HCT116 (cell line): ENCODE results near the gene PXK. TPM values are rescaled to one million over a fixed set of nuclear protein-coding genes. Genes with fewer than 3 reads are reported as not detected.

Experiments
- ATAC-seq: fragments of 200-7000 bp; cut with Tn5 transposase; 2 replicates; pipeline ENCODE4 v1.9.1; 2020; ENCODE audit warnings: mild to moderate bottlenecking, moderate library complexity
- BruUV-seq: library from RNA; stranded (reverse); fragments of 400-500 nt; replicated peaks from 2 replicates; lab custom pipeline; 2021; lab: Mats Ljungman, UMichigan
- CTCF ChIA-PET: fragments of 300-600 bp; sonication (Branson Sonifier 250); formaldehyde crosslinking; loops from one replicate; lab custom pipeline; 2021; ENCODE audit warnings: antibody characterized with exemption; lab: Charles Lee
- POLR2A ChIA-PET: fragments of 300-600, 350-600 bp; sonication (Branson Sonifier 250); formaldehyde crosslinking; loops from one replicate; lab custom pipeline; 2021; ENCODE audit warnings: antibody characterized with exemption; lab: Charles Lee
- RAD21 ChIA-PET, 2 experiments: fragments of 300-600 bp; sonication (Branson Sonifier 250); formaldehyde crosslinking; loops; one replicate each; lab custom pipeline; 2023; ENCODE audit warnings: low total read pairs in 2 of 2; ENCODE audit not compliant: uncharacterized antibody in 2 of 2, unreplicated experiment in 2 of 2, low non-redundant PET in 1 of 2; lab: Charles Lee
- DNase-seq: peaks from one replicate; pipeline ENCODE4 v3.0.0-alpha.2; 2010; ENCODE audit warnings: low read depth, low spot score
- H2AFZ ChIP-seq: fragments of 200-600 bp; shearing (Covaris generic), sonication (generic); 2 replicates; pipeline ENCODE4 v1.6.1; 2017; ENCODE audit warnings: low read depth, mixed run types, mixed read lengths, antibody characterized with exemption, low read length; ENCODE audit not compliant: poor library complexity, severe bottlenecking
- H3K27ac ChIP-seq: 2 replicates; pipeline ENCODE4 v1.5.1; 2012; ENCODE audit warnings: low read depth, low read length
- H3K27me3 ChIP-seq: fragments of 200-600 bp; sonication (generic); 2 replicates; pipeline ENCODE4 v1.6.1; 2016; ENCODE audit warnings: mixed run types, low read length, mixed read lengths; ENCODE audit not compliant: insufficient read depth
- H3K36me3 ChIP-seq, 2 experiments: fragments of 200-500 bp in 1 of 2; fragments of 200-600 bp in 1 of 2; sonication (Bioruptor generic) in 1 of 2; sonication (generic) in 1 of 2; 2 replicates each; pipeline versions ENCODE4 v1.5.1 to v1.6.1; 2014 to 2016; ENCODE audit warnings: low read length in 2 of 2, inconsistent platforms in 1 of 2, mixed read lengths in 1 of 2, mixed run types in 1 of 2; ENCODE audit not compliant: insufficient read depth in 2 of 2, control insufficient read depth in 1 of 2
- H3K4me1 ChIP-seq, 2 experiments: fragments of 200-600 bp in 1 of 2; sonication (generic) in 1 of 2; 2 replicates each; pipeline versions ENCODE4 v1.5.1 to v1.6.1; 2012 to 2017; ENCODE audit warnings: low read length in 2 of 2, inconsistent platforms in 1 of 2, mild to moderate bottlenecking in 1 of 2, mixed read lengths in 1 of 2, mixed run types in 1 of 2, moderate library complexity in 1 of 2; ENCODE audit not compliant: insufficient read depth in 2 of 2, control insufficient read depth in 1 of 2
- H3K4me2 ChIP-seq: fragments of 200-600 bp; sonication (generic); 2 replicates; pipeline ENCODE4 v1.6.1; 2017; ENCODE audit warnings: mixed run types, low read length, mixed read lengths
- H3K4me3 ChIP-seq, 2 experiments: fragments of 200-600 bp in 1 of 2; sonication (generic) in 1 of 2; replicated peaks in 1 of 2; 2 replicates each; pipeline ENCODE4 v1.5.1; 2011 to 2016; ENCODE audit warnings: low read length in 2 of 2, control low read depth in 1 of 2, low read depth in 1 of 2, mild to moderate bottlenecking in 1 of 2, mixed read lengths in 1 of 2, mixed run types in 1 of 2
- H3K79me2 ChIP-seq: fragments of 200-600 bp; sonication (generic); 2 replicates; pipeline ENCODE4 v1.6.1; 2017; ENCODE audit warnings: mild to moderate bottlenecking, mixed run types, low read length, moderate library complexity, mixed read lengths; ENCODE audit not compliant: insufficient read depth
- H3K9ac ChIP-seq: fragments of 200-600 bp; sonication (generic); 2 replicates; pipeline ENCODE4 v1.6.1; 2016; ENCODE audit warnings: low read length, mixed read lengths
- H3K9me2 ChIP-seq: fragments of 200-600 bp; sonication (generic), shearing (Covaris generic); 2 replicates; pipeline ENCODE4 v1.6.1; 2017; ENCODE audit warnings: mixed run types, mild to moderate bottlenecking, moderate library complexity; ENCODE audit not compliant: insufficient read depth
- H3K9me3 ChIP-seq, 2 experiments: fragments of 200-500 bp in 1 of 2; fragments of 200-600 bp in 1 of 2; sonication (Bioruptor generic) in 1 of 2; sonication (generic) in 1 of 2; 2 replicates each; pipeline ENCODE4 v1.6.1; 2014 to 2017; ENCODE audit warnings: low read length in 2 of 2, mixed read lengths in 2 of 2, inconsistent platforms in 1 of 2, low read depth in 1 of 2, mild to moderate bottlenecking in 1 of 2, mixed run types in 1 of 2, moderate library complexity in 1 of 2; ENCODE audit not compliant: control insufficient read depth in 1 of 2, insufficient read depth in 1 of 2
- H4K20me1 ChIP-seq: fragments of 200-600 bp; sonication (generic), shearing (Covaris generic); 2 replicates; pipeline ENCODE4 v1.6.1; 2017; ENCODE audit warnings: mixed run types, mild to moderate bottlenecking, moderate library complexity; ENCODE audit not compliant: insufficient read depth
- CBX3 ChIP-seq: IDR thresholded peaks from 2 replicates; pipeline ENCODE4 v1.6.1; 2012; ENCODE audit warnings: low read depth
- ELF1 ChIP-seq: IDR thresholded peaks from 2 replicates; pipeline ENCODE4 v1.6.1; 2012; ENCODE audit warnings: low read depth, borderline replicate concordance
- EZH2 ChIP-seq: fragments of 200-600 bp; sonication (generic); IDR thresholded peaks from 2 replicates; pipeline ENCODE4 v1.6.1; 2017; ENCODE audit warnings: antibody characterized with exemption, mixed run types
- FOSL1 ChIP-seq: IDR thresholded peaks from 2 replicates; pipeline ENCODE4 v1.6.1; 2012; ENCODE audit warnings: low read depth
- POLR2AphosphoS5 ChIP-seq: IDR thresholded peaks from 2 replicates; pipeline ENCODE4 v1.6.1; 2011; ENCODE audit warnings: mild to moderate bottlenecking, low read depth, low read length, moderate library complexity
- RAD21 ChIP-seq: IDR thresholded peaks from 2 replicates; pipeline ENCODE4 v1.6.1; 2012; ENCODE audit warnings: low read depth, mild to moderate bottlenecking
- TCF7L2 ChIP-seq: IDR thresholded peaks from 2 replicates; pipeline ENCODE4 v1.7.0; 2011; ENCODE audit warnings: borderline replicate concordance, inconsistent platforms; ENCODE audit not compliant: insufficient read depth, insufficient read length; ENCODE audit errors: extremely low read depth
- YY1 ChIP-seq: IDR thresholded peaks from 2 replicates; pipeline ENCODE4 v1.6.1; 2011; ENCODE audit warnings: low read length, low read depth, moderate library complexity, mild to moderate bottlenecking; ENCODE audit not compliant: insufficient replicate concordance; ENCODE audit errors: extremely low read depth
- ZNF274 ChIP-seq: fragments of 200-500 bp; sonication (Bioruptor generic); IDR thresholded peaks from 2 replicates; pipeline ENCODE4 v1.6.1; 2014; ENCODE audit warnings: mild to moderate bottlenecking, low read depth, low read length, inconsistent platforms
- intact Hi-C: fragments of 100-400 bp; cut with micrococcal nuclease; formaldehyde crosslinking; loops from 2 replicates; pipeline ENCODE4 v1.10.0; 2022
- total RNA-seq: library from RNA; stranded (reverse); gene quantifications from one replicate; pipeline ENCODE4 v1.2.1, GENCODE V29; 2021; ENCODE audit not compliant: unreplicated experiment
- TF ChIP-seq, protein P1 (sequence below): IDR thresholded peaks from 2 replicates; pipeline ENCODE4 v1.6.1; 2011; ENCODE audit warnings: mild to moderate bottlenecking, low read length, moderate library complexity; ENCODE audit not compliant: insufficient replicate concordance; ENCODE audit errors: extremely low read depth

The PXK gene
- total RNA-seq, 1 experiment from 2014 or later, result 10.2 TPM

DNA sequence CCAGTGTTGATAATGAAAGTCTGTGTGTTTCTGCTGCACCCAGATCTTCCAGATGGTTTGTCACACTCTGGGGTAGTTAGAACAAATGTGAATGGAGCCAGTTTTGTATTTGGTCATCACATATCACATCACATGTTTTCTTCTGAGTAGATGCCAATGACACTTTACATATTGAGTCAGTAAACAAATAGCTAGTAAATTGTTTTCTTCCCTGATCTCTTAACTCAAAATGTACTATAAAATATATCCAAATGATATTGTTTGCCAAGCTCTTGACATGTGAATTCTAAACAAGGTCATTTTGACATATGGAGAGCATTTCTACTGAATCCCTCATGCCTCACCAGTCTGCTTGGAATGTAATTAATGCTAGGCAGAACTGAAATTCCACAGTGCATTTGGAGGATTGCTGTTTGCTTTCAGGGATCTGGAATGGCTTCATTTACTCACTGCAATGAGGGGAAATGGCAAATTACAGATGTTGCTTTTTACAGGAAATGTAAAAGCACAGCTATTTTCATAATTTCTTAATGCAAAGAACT, 55.9 kb downstream of the PXK start:
- Histone ChIP-seq H3K9ac (no peak overlapping the region), H3K9me2 (no peaks in the 10 kb centered on the region), H3K79me2 (no peaks in the 10 kb centered on the region), H3K27ac (no peak overlapping the region), H3K27me3 (no peaks in the 10 kb centered on the region), H3K36me3 (no peaks in the 10 kb centered on the region), H3K4me3 (no peak overlapping the region), H2AFZ (no peak overlapping the region), H3K9me3 (no peaks in the 10 kb centered on the region), H3K4me1 (peaks cover under 1 to 13% of the 10 kb centered on the region in 2 experiments; a peak in 3 of 4 replicates), H3K4me2 (no peak overlapping the region), H4K20me1 (no peaks in the 10 kb centered on the region)
- CTCF ChIA-PET, result no interaction called here
- RAD21 ChIA-PET, result no interaction called here
- ATAC-seq (no peak), DNase-seq (no peak)
- TF ChIP-seq YY1 (no peak), RAD21 (no peak), POLR2AphosphoS5 (no peak), TCF7L2 (no peak), ELF1 (no peak), CBX3 (no peak), ZNF274 (no peak), EZH2 (no peak), FOSL1 (no peak)
- TF ChIP-seq, protein P1, sequence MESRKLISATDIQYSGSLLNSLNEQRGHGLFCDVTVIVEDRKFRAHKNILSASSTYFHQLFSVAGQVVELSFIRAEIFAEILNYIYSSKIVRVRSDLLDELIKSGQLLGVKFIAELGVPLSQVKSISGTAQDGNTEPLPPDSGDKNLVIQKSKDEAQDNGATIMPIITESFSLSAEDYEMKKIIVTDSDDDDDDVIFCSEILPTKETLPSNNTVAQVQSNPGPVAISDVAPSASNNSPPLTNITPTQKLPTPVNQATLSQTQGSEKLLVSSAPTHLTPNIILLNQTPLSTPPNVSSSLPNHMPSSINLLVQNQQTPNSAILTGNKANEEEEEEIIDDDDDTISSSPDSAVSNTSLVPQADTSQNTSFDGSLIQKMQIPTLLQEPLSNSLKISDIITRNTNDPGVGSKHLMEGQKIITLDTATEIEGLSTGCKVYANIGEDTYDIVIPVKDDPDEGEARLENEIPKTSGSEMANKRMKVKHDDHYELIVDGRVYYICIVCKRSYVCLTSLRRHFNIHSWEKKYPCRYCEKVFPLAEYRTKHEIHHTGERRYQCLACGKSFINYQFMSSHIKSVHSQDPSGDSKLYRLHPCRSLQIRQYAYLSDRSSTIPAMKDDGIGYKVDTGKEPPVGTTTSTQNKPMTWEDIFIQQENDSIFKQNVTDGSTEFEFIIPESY, result no peak
- POLR2A ChIA-PET, result no interaction called here
- intact Hi-C loops, result no loop called here
- no TSS peak for BruUV-seq
